Muscle of leg (tissue), 11 donors: Measurements from ENCODE around the gene RPRML. TPM values are rescaled to one million over a fixed set of nuclear protein-coding genes. Genes with fewer than 3 reads are reported as not detected.
"Not testable (repeated sequence)": the region's sequence is repeated elsewhere in the genome, so short reads cannot be mapped to it uniquely, and the experiment has no call there.

Experiments used
- DNase-seq: peaks from one replicate; pipeline ENCODE4 v3.0.0; 2013
- H3K27ac ChIP-seq: one replicate; pipeline ENCODE4 v1.5.1; 2013; ENCODE audit warnings: mild to moderate bottlenecking, low read length, control low read depth
- H3K27me3 ChIP-seq: one replicate; pipeline ENCODE4 v1.6.1; 2013; ENCODE audit warnings: low read length; ENCODE audit not compliant: control insufficient read depth, insufficient read depth
- H3K36me3 ChIP-seq: one replicate; pipeline ENCODE4 v1.6.1; 2013; ENCODE audit warnings: low read length; ENCODE audit not compliant: control insufficient read depth, insufficient read depth
- H3K4me1 ChIP-seq: one replicate; pipeline ENCODE4 v1.6.1; 2013; ENCODE audit warnings: low read length; ENCODE audit not compliant: control insufficient read depth, insufficient read depth
- H3K4me3 ChIP-seq: one replicate; pipeline ENCODE4 v1.5.1; 2013; ENCODE audit warnings: low read length, control low read depth
- H3K9me3 ChIP-seq: replicated peaks from 2 replicates; pipeline ENCODE4 v1.6.1; 2013; ENCODE audit warnings: low read depth, low read length; ENCODE audit not compliant: control insufficient read depth
- WGBS: methylation state at CpG from one replicate; pipeline ENCODE4 v1.1.5; 2013; ENCODE audit warnings: missing lambda C conversion rate; ENCODE audit not compliant: insufficient coverage; 5-methylcytosine and 5-hydroxymethylcytosine counted together
- polyA plus RNA-seq, 8 donors: library from polyadenylated mRNA; unstranded; fragments of 120-200 nt; gene quantifications; one replicate each; pipeline versions ENCODE4 v1.2.1 to v1.2.3, GENCODE V29; 2013; ENCODE audit warnings: inconsistent platforms in 1 of 8, low replicate concordance in 1 of 8; ENCODE audit not compliant: insufficient read length in 8 of 8, insufficient read depth in 1 of 8
- total RNA-seq: library from RNA; stranded (reverse); fragments of 120-200 nt; gene quantifications from one replicate; pipeline ENCODE4 v1.2.4, GENCODE V29; 2013

RPRML gene
- total and polyA plus RNA-seq, 9 donors: 0.09 to 0.46 (median 0.30) TPM; not detected in 1

DNA sequence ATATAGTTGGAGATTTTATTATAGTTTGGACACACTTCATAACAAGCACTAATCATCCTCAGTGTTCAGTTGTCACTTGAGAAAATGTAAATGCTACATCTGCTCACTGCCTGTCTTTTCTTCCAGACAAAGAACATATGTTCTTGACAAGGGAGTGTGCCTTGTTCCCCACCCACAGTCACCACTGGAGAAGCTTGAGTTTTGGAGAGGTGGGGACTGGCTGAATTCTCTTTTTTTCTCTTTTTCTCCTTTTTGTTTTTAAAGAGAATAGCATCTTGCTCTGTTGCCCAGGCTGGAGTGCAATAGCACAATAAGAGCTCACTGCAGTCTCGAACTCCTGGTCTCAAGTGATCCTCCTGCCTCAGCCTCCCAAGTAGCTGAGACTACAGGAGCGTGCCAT, 15.5 kb downstream of the RPRML start:
- no peak overlapping the region for H3K27ac ChIP-seq
- no peaks in the 10 kb centered on the region for H3K9me3 ChIP-seq
- no CpG with 5 or more reads among the region's 2 CpGs for WGBS
- H3K4me1 ChIP-seq: no peaks in the 10 kb centered on the region
- no peak overlapping the region for H3K4me3 ChIP-seq
- no peaks in the 10 kb centered on the region for H3K36me3 ChIP-seq
- no peak for DNase-seq
- H3K27me3 ChIP-seq: no peaks in the 10 kb centered on the region

- DNase-seq: no peak
- Histone ChIP-seq H3K36me3 (no peaks in the 10 kb centered on the region), H3K4me1 (no peaks in the 10 kb centered on the region), H3K9me3 (no peaks in the 10 kb centered on the region), H3K27ac (no peak overlapping the region), H3K27me3 (no peaks in the 10 kb centered on the region), H3K4me3 (no peak overlapping the region)
- WGBS: 60% methylated on average over 1 of the region's 1 CpG
Measured at GRCh38 chr17:46962374-46962790, 16.7 kb downstream of the RPRML start.

DNA sequence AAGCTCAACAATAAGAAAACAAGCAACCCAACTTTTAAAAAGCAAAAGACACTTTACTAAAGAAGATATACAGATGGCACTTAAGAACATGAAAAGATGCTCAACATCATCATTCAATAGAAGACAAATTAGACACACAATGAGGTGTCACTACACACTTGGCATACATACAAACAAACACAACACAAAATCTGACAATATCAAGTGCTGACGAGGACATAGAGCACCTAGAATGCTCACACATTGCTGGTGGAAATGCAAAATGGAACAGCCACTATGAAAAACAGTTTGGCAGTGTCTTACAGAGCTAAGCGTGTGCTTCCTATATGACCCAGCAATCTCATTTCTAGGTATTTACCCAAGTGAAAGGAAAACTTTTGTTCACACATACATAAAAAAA, 18.9 kb downstream of the RPRML start:
- Histone ChIP-seq H3K27me3 (no peaks in the 10 kb centered on the region), H3K4me3 (no peak overlapping the region), H3K36me3 (no peaks in the 10 kb centered on the region), H3K4me1 (no peaks in the 10 kb centered on the region), H3K27ac (no peak overlapping the region), H3K9me3 (no peaks in the 10 kb centered on the region)
- WGBS: 40% methylated on average over 1 of the region's 2 CpGs
- DNase-seq: no peak

- Histone ChIP-seq H3K27me3 (no peaks in the 10 kb centered on the region), H3K4me1 (no peaks in the 10 kb centered on the region), H3K4me3 (no peak overlapping the region), H3K9me3 (no peaks in the 10 kb centered on the region), H3K27ac (no peak overlapping the region), H3K36me3 (no peaks in the 10 kb centered on the region)
- 21% methylated on average over 5 of the region's 8 CpGs for WGBS
- no peak for DNase-seq
Measured at GRCh38 chr17:46958041-46958591, 20.9 kb downstream of the RPRML start.

GRCh38 chr17:46953191-46953590, 25.9 kb downstream of the RPRML start:
- H3K4me3 ChIP-seq, H3K27ac ChIP-seq, H3K27me3 ChIP-seq, DNase-seq, H3K36me3 ChIP-seq, H3K9me3 ChIP-seq, H3K4me1 ChIP-seq: not testable (repeated sequence)
- WGBS: no CpG with 5 or more reads among the region's 4 CpGs

- no peak overlapping the region for H3K27ac ChIP-seq
- H3K4me1 ChIP-seq: peaks cover 6% of the 10 kb centered on the region
- peaks cover 10% of the 10 kb centered on the region for H3K27me3 ChIP-seq
- H3K36me3 ChIP-seq: no peaks in the 10 kb centered on the region
- no peak for DNase-seq
- no peak overlapping the region for H3K4me3 ChIP-seq
- no peaks in the 10 kb centered on the region for H3K9me3 ChIP-seq
- 78% methylated on average over 8 of the region's 9 CpGs for WGBS
Measured at GRCh38 chr17:46952115-46952514, 26.9 kb downstream of the RPRML start.

- peaks cover 6% of the 10 kb centered on the region for H3K4me1 ChIP-seq
- H3K27ac ChIP-seq: no peak overlapping the region
- H3K9me3 ChIP-seq: no peaks in the 10 kb centered on the region
- no peak for DNase-seq
- no peaks in the 10 kb centered on the region for H3K36me3 ChIP-seq
- peaks cover 10% of the 10 kb centered on the region for H3K27me3 ChIP-seq
- 14% methylated on average over 3 of the region's 5 CpGs for WGBS
- no peak overlapping the region for H3K4me3 ChIP-seq
Measured at GRCh38 chr17:46951706-46952105, 27.3 kb downstream of the RPRML start.

DNA sequence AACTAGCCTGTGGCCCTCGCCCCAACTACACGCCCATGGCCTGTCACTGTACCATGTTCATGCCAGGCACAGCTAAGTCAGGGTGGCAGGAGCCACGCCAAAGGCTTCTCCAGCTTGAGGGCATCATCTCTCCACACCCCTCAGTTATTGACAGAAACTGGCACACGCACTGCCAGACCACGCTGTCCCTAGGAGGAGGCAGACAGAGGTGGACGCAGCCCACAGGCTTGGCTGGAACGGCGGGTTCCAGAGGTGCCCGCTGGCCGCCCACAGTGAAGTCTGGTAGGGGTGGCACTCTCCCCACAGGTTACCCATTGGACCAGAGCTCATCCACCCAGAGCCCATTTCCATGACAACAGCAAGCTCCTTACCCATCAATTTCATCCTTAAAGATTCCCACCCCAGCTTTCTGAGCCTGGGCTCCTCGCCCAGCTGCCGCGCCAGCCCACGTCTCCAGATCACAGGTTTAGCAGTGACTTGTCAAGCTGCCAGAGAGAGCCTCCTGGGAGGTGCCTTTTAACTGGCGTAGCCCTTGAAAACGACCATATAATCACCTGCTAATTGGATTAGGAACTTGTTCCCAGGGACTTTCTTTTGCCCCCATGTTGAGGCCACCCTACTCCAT, 27.9 kb downstream of the RPRML start:
- no peaks in the 10 kb centered on the region for H3K36me3 ChIP-seq
- H3K4me1 ChIP-seq: peaks cover 6% of the 10 kb centered on the region
- H3K4me3 ChIP-seq: no peak overlapping the region
- DNase-seq: no peak
- H3K27ac ChIP-seq: no peak overlapping the region
- WGBS: 48% methylated on average over 13 of the region's 16 CpGs
- no peaks in the 10 kb centered on the region for H3K9me3 ChIP-seq
- peaks cover 10% of the 10 kb centered on the region for H3K27me3 ChIP-seq

DNA sequence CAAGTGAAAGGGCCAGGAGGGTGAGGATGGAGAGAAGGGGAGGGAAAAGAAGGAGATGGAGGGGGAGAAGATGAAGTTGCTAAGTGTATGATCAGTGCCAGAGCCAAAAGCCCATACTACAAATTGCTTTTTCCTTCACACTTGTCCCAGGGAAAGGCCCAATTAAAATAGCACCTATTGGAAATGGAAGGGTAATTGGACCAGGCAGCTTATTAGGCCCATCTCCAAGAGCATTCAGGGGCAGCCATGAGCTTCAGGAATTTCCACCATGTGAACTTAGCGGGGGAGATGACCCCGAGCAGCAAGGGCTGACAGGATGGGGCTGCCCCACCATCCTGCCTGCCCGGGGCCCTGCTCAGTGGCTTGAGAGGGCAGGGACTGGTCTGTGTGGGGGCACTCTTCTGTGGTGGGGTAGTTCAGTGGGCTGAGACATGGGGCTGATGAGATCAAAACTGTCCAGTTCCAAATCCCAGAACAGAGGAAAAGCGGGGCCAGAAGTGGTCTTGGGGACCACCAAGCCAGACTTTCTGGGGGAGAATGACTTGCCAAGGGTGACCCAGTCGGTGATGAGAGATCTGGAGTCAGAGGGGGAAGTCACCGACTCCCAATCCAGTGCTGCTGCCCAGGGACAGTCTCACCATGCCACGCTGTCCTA, 28.6 kb downstream of the RPRML start:
- Histone ChIP-seq H3K27ac (no peak overlapping the region), H3K4me3 (no peak overlapping the region), H3K36me3 (no peaks in the 10 kb centered on the region), H3K4me1 (peaks cover 9% of the 10 kb centered on the region), H3K9me3 (no peaks in the 10 kb centered on the region), H3K27me3 (peaks cover 10% of the 10 kb centered on the region)
- 69% methylated on average over 6 of the region's 7 CpGs for WGBS
- no peak for DNase-seq

DNA sequence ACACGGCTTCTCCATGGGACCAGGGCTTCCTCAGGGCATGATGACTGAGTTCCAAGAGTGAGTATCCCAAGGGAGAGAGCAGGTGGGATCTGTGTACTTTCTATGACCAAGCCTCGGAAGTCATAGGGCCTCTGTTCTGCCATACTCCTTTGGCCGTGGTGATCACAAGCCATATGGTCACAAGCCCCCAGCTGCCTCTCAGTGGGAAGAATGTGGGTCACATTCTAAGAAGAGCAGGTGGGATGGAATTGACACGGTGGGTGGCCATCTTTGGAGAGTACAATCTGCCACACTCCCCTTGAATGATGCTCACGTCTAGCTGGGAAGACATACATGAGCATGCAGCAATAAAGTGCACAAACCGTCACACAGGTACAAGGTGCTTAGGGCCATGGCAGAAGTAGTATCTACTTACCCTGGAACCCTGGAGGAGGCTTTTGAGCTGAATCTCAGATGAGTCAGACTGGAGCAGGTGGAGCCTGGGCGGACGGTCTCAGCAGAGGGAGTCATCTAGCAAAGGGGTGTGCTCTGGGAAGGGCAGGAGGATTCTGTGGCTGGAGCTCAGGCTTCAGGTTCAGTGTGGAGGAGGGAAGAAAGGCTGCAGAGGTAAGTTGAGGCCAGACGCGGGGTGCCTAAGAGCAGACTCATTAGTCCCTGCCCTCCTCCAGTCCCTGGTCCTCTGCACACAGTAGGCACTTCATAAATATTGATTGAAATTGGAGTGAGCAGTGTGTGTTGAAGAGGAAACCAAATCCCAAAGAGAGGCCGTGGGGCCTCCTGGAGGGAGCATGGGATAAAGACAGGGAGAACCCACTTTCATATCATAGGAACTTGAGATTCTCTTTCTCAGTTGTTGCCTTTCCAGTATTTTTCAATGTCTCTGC, 29.5 kb downstream of the RPRML start:
- Histone ChIP-seq H3K27me3 (peaks cover 10% of the 10 kb centered on the region), H3K4me1 (peaks cover 9% of the 10 kb centered on the region), H3K9me3 (no peaks in the 10 kb centered on the region), H3K4me3 (no peak overlapping the region), H3K36me3 (no peaks in the 10 kb centered on the region), H3K27ac (no peak overlapping the region)
- 67% methylated on average over 7 of the region's 11 CpGs for WGBS
- no peak for DNase-seq
